Ishikawa (cell line): ENCODE results near the gene PLA2G1B.

Experiments used
- CEBPB ChIP-seq: IDR thresholded peaks from 2 replicates; pipeline ENCODE4 v1.6.1; 2012
- FOXM1 ChIP-seq: IDR thresholded peaks from 2 replicates; pipeline ENCODE4 v1.6.1; 2012; ENCODE audit warnings: low read depth, borderline replicate concordance
- TF ChIP-seq, protein P1 (sequence below): IDR thresholded peaks from 2 replicates; pipeline ENCODE4 v1.6.1; 2012

DNA sequence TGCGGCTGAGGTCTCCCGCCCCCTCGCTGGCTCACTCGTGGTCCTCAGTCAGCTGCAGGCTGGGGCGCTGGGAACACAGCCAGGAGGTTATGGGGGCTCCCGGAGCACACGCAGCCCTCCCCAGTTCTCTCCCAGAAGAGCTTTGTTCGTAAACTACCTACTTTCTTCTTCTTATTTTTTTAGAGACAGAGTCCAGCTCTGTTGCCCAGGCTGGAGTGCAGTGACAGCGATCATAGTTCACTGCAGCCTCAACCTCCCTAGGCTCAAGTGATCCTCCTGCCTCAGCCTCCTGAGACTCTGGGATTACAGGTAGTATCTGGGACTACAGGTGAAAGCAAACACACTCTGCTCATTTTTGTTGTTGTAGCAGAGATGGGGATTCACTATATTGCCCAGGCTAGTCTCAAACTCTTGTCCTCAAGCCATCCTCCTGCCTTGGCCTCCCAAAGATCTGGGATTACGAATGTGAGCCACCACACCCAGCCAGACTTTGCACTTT lies 15.5 kb upstream of the PLA2G1B start:
- TF ChIP-seq, protein P1, sequence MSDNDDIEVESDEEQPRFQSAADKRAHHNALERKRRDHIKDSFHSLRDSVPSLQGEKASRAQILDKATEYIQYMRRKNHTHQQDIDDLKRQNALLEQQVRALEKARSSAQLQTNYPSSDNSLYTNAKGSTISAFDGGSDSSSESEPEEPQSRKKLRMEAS, result no peak
- TF ChIP-seq FOXM1, result no peak
- no peak for TF ChIP-seq CEBPB
